ENCODE data around the gene WASF2.
A peak's percentile ranks its signal among the peaks of the same experiment; 100 is the strongest.
"Not testable (repeated sequence)": the region's sequence is repeated elsewhere in the genome, so short reads cannot be mapped to it uniquely, and the experiment has no call there.

The WASF2 gene

DNA sequence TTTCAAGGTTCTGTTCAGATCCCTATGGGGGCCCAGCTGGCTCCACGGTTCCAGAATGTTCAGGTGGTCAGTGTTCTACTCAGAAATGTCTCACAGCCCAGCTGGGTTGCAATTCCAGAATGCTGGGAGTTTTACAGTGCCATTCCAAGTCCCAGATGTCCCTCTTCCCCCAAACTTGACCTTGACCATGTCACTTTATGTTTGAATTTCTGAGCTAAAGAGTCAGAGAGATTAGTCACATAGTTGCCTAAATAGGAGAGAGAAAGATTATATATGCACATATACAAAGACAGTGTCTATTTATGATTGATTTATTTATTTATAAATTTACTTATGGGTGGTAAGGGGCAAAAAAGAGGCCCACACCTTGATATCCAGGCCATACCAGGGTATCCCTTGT, 95.0 kb downstream of the WASF2 start:
- no peak for DNase-seq

DNA sequence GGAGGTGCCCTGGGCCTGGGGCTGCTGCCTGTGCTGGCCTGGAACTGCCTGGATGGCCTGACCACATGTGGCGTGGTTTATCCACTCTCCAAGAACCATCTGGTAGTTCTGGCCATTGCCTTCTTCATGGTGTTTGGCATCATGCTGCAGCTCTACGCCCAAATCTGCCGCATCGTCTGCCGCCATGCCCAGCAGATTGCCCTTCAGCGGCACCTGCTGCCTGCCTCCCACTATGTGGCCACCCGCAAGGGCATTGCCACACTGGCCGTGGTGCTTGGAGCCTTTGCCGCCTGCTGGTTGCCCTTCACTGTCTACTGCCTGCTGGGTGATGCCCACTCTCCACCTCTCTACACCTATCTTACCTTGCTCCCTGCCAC, 95.7 kb downstream of the WASF2 start:
- no peak for DNase-seq

DNA sequence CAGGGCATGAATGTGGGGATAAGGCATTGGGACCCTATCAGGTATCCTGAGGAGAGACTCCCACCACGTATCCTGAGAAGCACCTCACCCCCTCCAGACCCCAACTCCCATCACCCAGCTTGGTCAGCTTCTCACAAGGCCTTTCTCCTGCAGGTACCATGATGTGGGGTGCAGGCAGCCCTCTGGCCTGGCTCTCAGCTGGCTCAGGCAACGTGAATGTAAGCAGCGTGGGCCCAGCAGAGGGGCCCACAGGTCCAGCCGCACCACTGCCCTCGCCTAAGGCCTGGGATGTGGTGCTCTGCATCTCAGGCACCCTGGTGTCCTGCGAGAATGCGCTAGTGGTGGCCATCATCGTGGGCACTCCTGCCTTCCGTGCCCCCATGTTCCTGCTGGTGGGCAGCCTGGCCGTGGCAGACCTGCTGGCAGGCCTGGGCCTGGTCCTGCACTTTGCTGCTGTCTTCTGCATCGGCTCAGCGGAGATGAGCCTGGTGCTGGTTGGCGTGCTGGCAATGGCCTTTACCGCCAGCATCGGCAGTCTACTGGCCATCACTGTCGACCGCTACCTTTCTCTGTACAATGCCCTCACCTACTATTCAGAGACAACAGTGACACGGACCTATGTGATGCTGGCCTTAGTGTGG, 96.2 kb downstream of the WASF2 start:
- no peak for DNase-seq

DNA sequence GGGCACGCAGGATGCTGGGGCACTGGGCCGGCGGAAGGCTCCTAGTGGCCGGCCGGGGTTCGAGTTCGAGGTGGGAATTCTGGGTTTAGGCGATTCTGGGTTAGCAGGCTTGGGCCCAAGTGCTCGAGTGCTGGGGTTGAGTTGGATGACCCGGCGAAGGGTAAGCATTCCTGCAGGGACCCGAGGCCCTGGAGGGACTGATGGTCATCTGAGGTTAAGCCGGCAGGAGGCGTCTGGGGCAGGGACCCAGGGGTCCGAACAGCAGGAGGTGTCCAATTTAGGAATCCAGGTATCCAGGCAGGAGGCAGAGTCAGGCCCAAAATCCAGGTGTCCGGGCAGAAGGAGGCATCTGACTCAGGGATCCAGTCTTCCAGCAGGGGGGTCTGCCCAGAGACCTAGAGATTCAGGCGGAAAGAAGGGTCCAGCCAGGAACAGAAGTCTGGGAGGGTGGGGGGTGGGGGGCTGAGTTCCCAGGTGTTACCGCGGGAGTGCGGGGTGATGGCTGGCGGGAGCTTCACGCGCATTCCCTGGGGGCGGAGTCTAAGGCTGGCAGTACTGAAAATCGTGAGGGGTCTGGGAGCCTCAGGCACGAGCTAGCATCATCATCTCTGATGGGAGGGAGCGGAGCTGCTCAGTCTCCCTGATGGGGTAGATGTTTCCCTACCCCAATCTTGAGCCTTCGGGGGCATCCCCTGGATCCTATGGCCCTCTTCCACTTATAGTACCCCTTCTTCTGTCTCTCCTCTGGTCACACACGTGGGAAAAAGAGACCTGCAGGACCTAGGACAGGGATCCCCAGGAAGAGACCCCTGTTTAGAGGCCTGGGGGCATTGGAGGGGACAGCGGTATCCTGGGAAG, 97.0 kb downstream of the WASF2 start:
- peak; percentile 39 for DNase-seq

DNA sequence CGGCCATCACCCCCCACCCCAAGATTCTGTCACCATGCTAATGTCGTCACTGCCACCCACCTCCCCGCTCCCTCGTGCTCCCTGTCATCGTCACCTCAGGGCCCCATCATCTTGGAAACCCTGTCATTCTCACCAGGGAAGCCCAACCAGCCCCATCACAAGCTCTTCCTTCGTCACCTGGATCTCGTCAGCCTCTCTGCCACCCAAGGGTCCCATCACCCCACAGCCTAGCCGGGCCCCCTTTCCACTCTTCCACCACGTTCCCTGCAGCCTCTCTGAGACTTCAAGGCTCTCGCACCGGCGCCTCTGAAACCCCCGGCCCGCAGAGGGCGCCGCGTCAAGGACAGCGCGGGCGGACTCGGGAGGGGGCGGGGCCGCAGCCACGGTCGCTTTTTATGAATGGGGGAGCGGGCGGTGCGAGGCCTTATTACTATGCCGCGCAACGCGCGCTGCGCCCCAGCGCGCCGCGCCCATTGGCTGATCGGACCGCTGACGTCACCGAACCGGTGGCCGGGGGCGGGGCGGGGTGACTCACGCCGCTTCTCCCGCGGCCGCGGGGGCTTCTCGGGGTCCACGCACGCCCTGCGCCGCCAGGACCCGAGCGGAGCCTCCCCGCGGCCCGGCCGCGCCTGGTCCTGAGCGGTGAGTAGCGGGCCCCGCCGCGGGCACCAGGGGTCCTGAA, 97.7 kb downstream of the WASF2 start, which contains the start of gene GPR3:
Gene GPR3, plus strand, starts transcription at position 527 of the 682 bp plus-strand sequence. CDS start 1,177 bp downstream, outside the sequence.
- peak; percentile 98 for DNase-seq

DNA sequence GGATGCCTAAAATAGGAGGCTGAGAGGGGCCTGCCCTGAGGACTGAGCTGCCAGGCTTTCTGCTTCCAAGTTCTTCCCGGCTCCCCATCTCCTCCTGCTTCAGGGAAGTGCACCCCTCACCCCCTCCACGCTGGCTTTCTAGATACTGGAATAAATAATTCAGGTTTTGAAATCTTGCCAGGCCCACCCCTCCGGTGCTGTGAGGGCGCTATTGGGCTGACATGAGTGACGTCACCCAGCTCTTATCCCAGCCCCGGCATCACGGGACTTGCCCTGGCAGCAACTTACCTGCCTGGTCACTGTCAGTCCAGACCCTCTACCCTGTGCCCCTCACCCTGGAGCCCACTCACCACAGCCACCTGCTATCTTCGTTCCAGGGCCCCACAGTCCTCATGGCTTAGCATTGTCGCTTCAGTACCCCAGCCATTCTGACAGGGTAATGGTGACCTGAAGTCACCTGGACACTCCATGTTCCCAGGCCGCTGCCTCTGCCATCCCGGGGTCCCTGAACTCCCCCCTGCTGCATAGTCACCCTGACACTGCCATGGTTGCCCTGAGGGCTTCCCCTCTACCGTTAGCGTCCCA, 98.4 kb downstream of the WASF2 start:
- DNase-seq = peak; percentile 67

DNA sequence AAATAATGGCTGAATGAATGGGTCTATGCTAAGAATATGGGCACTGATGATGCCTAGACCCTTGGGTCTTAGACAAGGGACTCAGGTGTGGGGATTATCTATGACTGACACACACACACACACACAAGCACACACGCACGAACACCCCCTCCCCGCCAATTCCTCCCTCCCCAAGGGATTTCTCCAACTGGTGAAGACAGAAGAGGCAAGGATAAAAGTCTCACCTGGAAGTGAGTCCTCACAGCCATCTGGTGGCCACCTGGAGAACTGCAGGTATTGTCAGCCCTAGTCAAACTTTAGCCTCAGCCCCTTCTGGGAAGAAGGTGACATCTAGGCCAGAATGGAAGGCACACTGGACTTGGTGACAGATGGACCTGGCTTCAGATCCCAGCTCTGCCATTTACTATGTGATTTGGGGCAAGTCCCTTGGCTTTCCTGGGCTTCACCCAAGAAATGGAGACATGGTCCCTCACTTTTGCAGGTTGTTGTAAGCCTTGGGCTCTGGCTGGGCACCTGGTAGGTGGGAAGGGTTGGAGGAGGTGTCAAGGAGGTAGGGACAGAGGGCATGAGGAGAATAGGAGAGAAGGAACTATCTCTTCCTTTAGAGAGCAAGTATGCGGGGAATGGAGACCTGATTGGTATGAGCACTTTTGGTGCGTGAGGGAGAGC, 101.5 kb downstream of the WASF2 start:
- DNase-seq = peak; percentile 82

DNA sequence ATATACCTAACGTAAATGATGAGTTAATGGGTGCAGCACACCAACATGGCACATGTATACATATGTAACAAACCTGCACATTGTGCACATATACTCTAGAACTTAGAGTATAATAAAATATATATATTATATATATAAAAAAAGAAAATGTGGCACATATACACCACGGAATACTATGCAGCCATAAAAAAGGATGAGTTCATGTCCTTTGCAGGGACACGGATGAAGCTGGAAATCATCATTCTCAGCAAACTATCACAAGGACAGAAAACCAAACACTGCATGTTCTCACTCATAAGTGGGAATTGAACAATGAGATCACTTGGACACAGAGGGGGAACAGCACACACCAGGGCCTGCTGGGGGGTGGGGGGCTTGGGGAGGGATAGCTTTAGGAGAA, 105.2 kb downstream of the WASF2 start:
- DNase-seq = not testable (repeated sequence)

DNA sequence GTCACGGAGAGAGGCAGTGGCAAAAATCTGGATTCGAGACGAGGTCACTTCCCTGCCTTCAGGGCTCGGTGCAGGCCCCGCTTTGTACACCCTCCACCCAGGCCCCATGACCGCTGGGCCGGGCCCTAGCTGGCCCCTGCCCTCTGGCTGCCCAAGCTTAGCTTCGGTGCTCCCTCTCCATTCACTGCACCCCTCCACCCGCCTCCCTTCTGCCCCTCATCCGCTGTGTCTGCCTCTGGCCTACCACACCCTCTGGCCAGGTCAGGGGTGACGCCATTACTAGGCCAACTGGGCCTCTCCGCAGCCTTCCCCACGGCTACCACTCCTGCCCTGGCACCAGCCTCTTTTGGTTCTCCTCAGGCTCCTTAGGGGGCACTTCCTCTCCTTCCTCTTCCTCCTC, 106.3 kb downstream of the WASF2 start:
- DNase-seq = no peak

DNA sequence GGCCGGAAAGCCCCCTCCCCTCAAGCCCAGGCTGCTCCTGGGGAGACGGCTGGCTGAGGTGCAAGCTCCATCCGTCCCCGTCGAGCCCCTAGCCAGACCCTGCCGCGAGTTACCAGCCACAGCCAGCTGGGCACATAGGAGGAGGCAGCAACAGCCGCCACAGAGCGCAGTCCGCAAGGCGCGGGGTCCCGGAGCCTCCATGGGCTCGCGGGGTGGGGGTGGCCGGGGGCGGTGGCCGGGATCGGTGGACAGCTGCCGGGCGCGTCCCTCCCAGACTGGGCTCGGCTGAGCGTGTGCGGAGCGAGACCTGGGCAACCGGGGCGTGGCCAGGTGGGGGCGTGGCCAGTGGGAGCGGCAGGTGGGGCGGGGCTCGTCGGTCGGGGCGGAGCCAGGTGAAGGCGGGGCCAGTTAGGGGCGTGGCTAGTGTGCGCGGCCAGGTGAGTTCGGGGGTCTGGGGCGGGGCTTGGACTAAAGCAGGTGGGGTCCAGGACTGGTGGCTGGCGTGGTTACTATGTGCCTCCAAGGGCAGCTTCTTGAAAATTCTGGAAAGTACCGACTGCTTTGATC, 106.8 kb downstream of the WASF2 start, which contains the start of gene CD164L2:
Gene CD164L2, minus strand, starts transcription at position 295 of the 567 bp plus-strand sequence. Its CDS starts 94 bp downstream, at position 201.
- no peak for DNase-seq

DNA sequence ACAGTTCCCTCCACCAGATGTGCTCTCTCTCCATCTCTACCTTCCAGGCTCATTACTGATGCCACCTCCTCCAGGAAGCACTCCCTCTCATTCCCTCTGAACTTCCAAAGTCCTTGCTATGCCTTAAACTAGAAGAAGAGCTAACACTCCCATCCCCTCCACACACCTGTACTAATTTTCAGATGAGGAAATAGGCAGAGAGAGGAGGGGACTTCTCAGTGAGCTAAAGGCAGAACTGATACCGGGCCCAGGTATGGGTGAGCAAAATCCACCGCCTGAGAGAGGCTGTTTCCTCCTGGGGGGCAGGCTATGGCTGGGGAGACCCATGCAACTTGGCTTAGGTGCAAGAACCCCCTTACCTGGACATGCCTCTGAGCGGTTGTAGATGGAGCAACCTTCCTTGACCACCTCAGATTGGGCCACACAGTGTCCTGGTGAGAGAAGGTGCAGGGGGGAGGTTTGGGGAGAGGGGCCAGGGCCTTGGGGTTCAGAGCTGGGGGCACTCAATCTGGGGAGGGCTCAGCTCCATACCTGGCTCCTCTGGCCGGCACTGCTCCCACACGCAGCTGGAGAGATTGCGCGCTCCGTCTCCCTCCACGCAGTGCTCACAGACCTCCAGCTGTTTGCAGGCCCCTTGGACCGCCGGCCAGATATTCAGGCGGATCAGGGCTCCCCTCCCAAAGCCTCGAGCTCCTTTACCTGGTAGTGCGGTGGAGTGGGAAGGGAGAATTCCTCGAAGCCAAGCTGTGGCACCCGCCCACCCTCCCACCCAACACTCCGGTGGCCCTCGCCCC, 107.8 kb downstream of the WASF2 start:
- DNase-seq = no peak

DNA sequence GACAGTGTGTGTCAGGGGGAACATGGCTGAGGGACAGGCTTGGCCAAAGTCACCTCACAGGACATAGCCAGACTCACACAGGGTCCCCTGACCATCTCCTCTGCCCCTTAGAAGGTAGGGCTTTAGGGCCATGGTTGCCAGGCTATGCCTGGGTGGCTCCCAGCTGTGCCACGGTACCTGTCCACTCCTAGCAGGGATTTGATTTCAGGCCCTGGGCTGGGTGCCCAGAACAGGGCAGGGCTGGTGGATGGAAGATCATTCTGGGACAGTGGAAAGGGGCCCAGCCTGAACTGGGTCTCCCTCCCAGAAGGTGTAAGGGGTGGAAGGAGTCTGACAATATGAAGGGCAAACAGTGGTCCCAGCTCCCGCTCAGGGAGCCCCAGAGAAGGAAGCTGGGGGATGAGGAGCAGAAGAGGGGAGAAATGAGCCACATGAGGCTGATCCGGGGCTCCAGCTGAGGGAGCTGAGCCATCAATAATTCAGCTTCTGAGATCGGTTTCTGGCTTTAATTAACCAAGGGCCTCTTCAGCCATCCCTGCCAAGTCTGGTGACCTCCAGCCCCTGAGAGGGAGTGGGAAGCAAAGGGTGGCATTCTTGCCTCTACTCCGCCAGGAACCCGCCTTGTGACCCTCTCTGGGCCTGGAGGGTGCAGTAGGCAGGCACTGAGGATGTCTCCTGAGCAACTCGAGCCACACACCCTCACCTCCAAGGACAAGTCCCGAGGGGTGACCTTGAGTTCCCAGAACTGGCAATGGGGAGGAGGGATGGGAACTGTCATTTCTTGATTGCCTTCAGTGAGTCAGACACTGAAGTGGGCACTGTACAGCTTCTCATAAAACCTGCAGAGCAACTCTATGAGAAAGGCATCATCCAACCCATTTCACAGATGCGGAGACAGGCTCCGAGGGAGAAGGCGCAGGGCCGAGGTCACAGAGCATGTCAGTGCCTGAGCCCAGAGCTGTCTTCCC, 108.9 kb downstream of the WASF2 start:
- DNase-seq = no peak

DNA sequence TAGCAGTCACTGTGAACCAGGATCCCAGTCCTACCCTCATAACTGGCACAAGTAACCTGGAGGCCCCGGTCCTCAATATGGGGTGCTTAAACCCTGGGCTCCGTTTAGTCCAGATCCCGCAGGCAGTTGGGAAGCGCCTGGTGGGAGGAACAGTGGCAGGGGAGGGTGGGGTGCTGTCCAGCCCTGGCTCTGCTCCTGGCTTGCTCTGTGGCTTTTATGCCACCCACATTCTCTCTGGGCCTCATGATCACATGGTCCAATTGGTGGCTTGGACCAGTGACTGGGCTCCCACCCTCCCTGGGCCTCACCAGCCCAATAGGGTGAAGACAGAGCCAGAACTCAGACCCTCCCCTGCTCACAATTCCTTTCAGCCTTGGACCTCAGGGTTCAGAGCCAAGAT, 109.7 kb downstream of the WASF2 start:
- no peak for DNase-seq

DNA sequence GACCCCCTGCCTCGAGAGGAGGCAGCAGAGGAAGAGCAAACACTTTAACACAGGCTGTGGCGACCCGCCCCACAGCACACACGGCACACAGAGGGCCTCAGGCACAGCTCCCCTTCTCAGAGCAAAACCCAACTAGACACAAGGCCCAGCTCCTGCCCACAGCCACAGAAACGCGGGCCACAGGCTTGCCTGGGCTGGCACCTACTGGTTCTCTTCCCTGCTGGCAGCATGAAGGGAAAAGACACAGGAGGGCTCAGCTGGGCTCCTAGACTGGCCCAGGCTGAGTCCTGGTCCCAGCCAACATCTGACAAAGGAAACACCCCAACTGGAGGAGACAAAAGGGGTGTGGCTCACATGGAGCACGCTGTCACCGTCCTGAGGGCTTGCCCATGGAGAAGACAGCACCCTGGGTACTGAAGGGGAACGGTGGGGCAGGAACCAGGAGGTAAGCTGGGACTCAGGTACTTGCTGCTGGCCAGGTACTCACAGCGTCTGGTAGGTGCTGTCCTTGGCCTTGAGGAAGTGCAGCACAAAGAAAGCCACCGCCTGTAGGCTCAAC, 110.3 kb downstream of the WASF2 start:
- no peak for DNase-seq

DNA sequence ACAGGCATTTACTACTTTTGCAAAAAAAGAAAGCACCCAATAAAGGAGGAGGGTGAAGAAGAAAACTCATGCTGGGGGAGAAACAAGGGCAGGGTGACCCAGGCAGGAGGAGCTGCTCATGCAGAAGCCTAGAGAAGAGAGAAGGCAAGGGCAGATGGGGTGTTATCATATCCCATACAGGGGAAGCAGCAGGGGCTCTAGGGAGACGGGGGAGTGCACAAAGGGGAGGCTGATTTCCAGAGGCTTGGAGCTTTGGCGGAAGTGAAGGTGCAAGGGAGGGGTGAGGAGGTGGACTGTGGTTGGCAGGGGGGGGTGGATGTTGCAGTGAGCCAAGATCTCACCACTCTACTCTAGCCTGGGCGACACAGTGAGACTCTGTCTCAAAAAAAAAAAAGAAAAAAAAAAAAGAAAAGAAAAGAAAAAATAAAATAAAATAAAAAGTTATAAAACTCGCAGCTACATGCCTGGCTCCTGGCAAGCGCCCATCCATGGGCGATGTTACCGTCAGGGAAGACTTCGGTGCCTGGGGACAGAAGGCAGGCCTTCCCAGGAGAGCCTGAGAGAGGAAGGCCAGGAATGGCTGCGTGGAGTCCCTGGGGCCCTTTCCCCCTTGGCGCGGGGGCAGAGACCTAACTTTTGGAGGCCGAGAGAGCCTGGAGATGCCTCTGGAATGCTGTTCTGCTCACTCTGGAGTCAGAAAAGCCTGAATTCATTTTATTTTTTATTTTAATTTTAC, 112.0 kb downstream of the WASF2 start:
- DNase-seq = no peak

DNA sequence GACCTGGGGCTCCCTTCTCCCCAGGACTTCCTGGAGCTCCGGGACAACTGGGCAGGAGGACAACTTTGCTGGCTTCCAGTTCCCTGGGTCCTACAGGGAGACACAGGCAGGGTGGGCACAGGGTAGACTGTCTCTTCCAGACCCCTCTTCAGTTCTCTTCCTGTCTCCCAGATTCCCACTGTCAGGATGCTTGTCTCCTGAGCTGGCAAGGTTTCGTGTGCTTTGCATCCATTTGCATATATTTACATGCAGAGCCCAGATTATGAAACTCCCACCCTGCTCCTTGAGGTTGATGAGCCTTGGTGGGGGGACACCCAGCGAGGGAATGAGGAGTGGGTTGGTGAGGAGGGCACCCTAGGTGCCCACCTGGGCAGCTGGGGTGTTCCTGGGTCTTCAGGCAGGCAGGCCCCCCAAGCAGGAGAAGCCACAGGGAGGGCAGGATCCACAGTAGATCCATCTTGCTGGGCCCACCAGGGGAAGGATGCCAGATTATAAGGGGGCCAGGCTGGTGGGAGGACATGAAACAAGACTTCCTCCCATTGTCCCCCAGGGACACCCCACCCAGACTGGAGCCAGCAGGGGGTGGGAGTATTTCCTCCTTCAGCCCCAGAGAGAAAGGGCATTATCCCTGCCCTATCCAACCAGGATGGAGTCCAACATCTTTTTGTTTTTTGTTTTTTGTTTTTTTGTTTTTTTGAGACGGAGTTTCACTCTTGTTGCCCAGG, 115.4 kb downstream of the WASF2 start, which contains the start of gene FCN3:
Gene FCN3, minus strand, starts transcription at position 463 of the 725 bp plus-strand sequence. Its CDS starts 6 bp downstream, at position 457.
- DNase-seq = no peak

DNA sequence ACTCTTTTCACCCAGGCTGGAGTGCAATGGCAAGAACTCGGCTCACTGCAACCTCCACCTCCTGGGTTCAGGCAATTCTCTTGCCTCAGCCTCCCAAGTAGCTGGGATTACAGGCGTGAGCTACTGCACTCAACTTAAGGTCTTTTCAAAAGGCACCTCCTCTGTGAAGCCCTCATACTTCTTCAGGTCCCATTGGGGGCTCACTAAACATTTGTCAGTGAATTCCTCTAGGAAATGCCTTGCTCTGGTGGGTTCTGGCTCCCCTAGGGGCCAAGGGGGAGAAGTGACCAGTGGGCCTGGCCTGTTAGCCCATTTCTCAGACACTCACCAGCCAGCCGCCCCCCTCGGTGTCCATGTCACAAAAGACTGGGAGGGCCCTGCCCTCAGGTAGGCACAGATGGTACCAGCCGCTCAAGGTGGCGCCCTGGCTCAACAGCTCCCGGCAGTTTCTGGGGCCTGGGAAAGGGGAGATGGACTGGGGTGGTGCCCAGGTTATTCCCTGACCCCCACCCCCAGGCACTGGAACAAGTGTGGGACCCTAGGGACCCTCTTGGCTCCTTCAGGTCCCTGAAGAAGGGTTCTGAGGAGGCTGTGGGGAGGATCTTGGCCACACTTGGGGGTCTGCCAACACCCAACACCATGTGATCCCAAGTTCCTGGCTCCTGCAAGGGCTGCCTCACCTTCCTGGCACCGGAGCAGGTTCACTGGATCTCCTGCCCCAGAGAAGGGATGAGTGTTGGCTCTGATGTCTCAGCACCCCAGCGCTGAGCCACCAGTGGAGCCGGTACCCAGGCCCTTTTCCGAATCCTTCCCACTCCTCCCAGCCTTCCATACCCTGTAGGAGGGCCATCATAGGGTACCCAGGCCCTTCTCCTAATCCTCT, 116.9 kb downstream of the WASF2 start:
- no peak for DNase-seq

Measured in RPMI8226 (cell line).